Embryonic facial prominence (tissue), 1 donor: ENCODE results near the gene TRAIP.
"Not testable (repeated sequence)": the region's sequence is repeated elsewhere in the genome, so short reads cannot be mapped to it uniquely, and the experiment has no call there.

Experiments
- DNase-seq: peaks from one replicate; pipeline ENCODE4 v3.0.0-alpha.2; 2016; ENCODE audit errors: extremely low spot score

Gene TRAIP

GRCh38 chr3:49856181-49857005, at the start of gene TRAIP:
TSS of gene TRAIP (minus strand) at chr3:49856564. CDS start at chr3:49856453, 111 bp downstream.
- peak; percentile 83 for DNase-seq

- not testable (repeated sequence) for DNase-seq
These were observed 48.1 kb upstream of the TRAIP start for GRCh38 chr3:49904448-49904847.

- DNase-seq, result no peak
These were observed 47.4 kb upstream of the TRAIP start, which contains the start of gene MST1R for GRCh38 chr3:49903451-49904424. TSS of gene MST1R (minus strand) at chr3:49903873. CDS start at chr3:49903609, 264 bp downstream.

- DNase-seq, result no peak
These were observed 46.4 kb upstream of the TRAIP start for GRCh38 chr3:49902511-49903345.

GRCh38 chr3:49901366-49902339, 45.3 kb upstream of the TRAIP start:
- no peak for DNase-seq

GRCh38 chr3:49900491-49901153, 44.3 kb upstream of the TRAIP start:
- no peak for DNase-seq

GRCh38 chr3:49899815-49900214, 43.5 kb upstream of the TRAIP start:
- DNase-seq, result no peak

GRCh38 chr3:49898991-49899390, 42.6 kb upstream of the TRAIP start:
- no peak for DNase-seq

- no peak for DNase-seq
These were observed 40.0 kb upstream of the TRAIP start for GRCh38 chr3:49896345-49896744.

- no peak for DNase-seq
These were observed 39.4 kb upstream of the TRAIP start for GRCh38 chr3:49895791-49896190.

- DNase-seq, result no peak
These were observed 32.9 kb upstream of the TRAIP start for GRCh38 chr3:49889296-49889695.

GRCh38 chr3:49886922-49887265, 30.5 kb upstream of the TRAIP start:
- DNase-seq, result no peak

GRCh38 chr3:49883998-49884397, 27.6 kb upstream of the TRAIP start:
- DNase-seq, result no peak

GRCh38 chr3:49882166-49882565, 25.8 kb upstream of the TRAIP start:
- peak; percentile 16 for DNase-seq

GRCh38 chr3:49880581-49881315, 24.4 kb upstream of the TRAIP start:
- no peak for DNase-seq

GRCh38 chr3:49879721-49880120, 23.4 kb upstream of the TRAIP start:
- no peak for DNase-seq

GRCh38 chr3:49878686-49879085, 22.3 kb upstream of the TRAIP start:
- no peak for DNase-seq

GRCh38 chr3:49877716-49878115, 21.4 kb upstream of the TRAIP start:
- no peak for DNase-seq

GRCh38 chr3:49876567-49876966, 20.2 kb upstream of the TRAIP start:
- DNase-seq, result no peak
